Activated naive CD8-positive, alpha-beta T cell treated with anti-CD3 and anti-CD28 coated beads, Interleukin-2, amount 50 U/mL, for 24 hours (primary cell): ENCODE data around the gene PHYHD1.
A peak's percentile ranks its signal among the peaks of the same experiment; 100 is the strongest.

Source experiments
- ATAC-seq: fragments of 150-1000 bp; cut with Tn5 transposase; one replicate; pipeline ENCODE4 v1.10.0; 2021
- DNase-seq: peaks from one replicate; pipeline ENCODE4 v3.0.0; 2021
- H3K27ac Mint-ChIP-seq: one replicate; pipeline ENCODE4 v1.8.0; 2021; ENCODE audit warnings: mild to moderate bottlenecking, mixed read lengths
- H3K27me3 Mint-ChIP-seq: one replicate; pipeline ENCODE4 v1.8.0; 2021; ENCODE audit warnings: mixed read lengths
- H3K36me3 Mint-ChIP-seq: one replicate; pipeline ENCODE4 v1.8.0; 2021; ENCODE audit warnings: low read depth, mixed read lengths
- H3K4me1 Mint-ChIP-seq: one replicate; pipeline ENCODE4 v1.8.0; 2021; ENCODE audit warnings: mixed read lengths
- H3K4me3 Mint-ChIP-seq: one replicate; pipeline ENCODE4 v1.8.0; 2021; ENCODE audit warnings: mild to moderate bottlenecking, moderate library complexity, mixed read lengths
- H3K9me3 Mint-ChIP-seq: one replicate; pipeline ENCODE4 v1.8.0; 2021; ENCODE audit warnings: mixed read lengths

The PHYHD1 gene

DNA sequence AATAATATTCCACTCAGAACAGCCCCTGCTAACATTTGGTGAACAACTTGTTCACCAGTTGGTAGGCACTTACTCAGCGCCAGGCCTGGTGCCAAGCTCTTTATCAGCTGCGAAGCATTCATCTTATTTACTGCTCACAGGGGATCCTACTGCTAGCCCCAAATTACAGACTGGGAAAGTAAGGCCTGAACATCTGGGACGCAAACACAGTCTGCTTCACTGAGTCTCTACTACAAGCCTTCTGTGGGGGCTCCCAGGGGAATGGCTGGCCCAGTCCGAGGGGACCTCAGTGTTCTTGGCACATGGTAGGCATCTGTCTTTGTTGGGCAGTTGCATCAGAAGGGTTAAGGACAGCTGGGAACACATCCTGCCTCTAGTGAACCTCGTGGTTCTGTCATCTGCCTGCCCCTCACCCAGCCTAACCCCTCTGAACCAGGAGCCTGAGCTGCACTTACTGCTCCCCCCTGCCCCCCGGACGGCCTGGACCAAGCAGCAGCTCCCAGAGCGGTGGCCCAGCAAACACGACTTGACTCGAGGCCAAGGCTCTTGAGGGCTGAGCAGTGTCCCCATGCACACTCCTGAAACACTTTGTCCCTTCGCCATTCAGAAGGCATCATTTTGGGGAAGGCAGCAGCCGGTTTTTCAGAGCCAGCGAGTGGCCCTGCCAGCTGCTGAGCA is at the start of gene PHYHD1:
PHYHD1 (plus strand) TSS at position 602 of the 678 bp plus-strand sequence. CDS start 1,342 bp downstream, outside the sequence.
- Mint-ChIP-seq H3K27me3 (no peaks in the 10 kb centered on the region), H3K27ac (peak within 1 kb of the TSS; percentile 22), H3K4me3 (no peak within 1 kb of the TSS), H3K4me1 (peaks cover 13% of the 10 kb centered on the region), H3K36me3 (peaks cover 4% of the 10 kb centered on the region), H3K9me3 (no peaks in the 10 kb centered on the region)
- DNase-seq (no peak), ATAC-seq (no peak)

GRCh38 chr9:128877852-128878251 is 42.9 kb upstream of the PHYHD1 start:
- H3K27ac Mint-ChIP-seq = no peak overlapping the region
- no peaks in the 10 kb centered on the region for H3K27me3 Mint-ChIP-seq
- no peak overlapping the region for H3K4me3 Mint-ChIP-seq
- H3K36me3 Mint-ChIP-seq = no peaks in the 10 kb centered on the region
- no peaks in the 10 kb centered on the region for H3K9me3 Mint-ChIP-seq
- peaks cover 24% of the 10 kb centered on the region for H3K4me1 Mint-ChIP-seq
- ATAC-seq (no peak), DNase-seq (no peak)

GRCh38 chr9:128881884-128882676 is 38.7 kb upstream of the PHYHD1 start, which contains the start of the genes KYAT1 and LRRC8A:
Gene KYAT1, minus strand, starts transcription at chr9:128881950. Its CDS starts 36,545 bp downstream, at chr9:128845405.
Gene LRRC8A, plus strand, starts transcription at chr9:128882133. Its CDS starts 25,032 bp downstream, at chr9:128907165.
- Mint-ChIP-seq H3K4me1 (peaks cover 41% of the 10 kb centered on the region), H3K27ac (peak within 1 kb of the TSS; percentile 87), H3K9me3 (no peaks in the 10 kb centered on the region), H3K36me3 (peaks cover 5% of the 10 kb centered on the region), H3K4me3 (peak within 1 kb of the TSS; percentile 96), H3K27me3 (no peaks in the 10 kb centered on the region)
- DNase-seq (peak; percentile 99), ATAC-seq (peak; percentile 95)

- H3K4me1 Mint-ChIP-seq = peaks cover 40% of the 10 kb centered on the region
- peak overlapping the region; percentile 96 for H3K4me3 Mint-ChIP-seq
- peak overlapping the region; percentile 85 for H3K27ac Mint-ChIP-seq
- H3K27me3 Mint-ChIP-seq = no peaks in the 10 kb centered on the region
- peaks cover 7% of the 10 kb centered on the region for H3K36me3 Mint-ChIP-seq
- ATAC-seq (peak; percentile 9), DNase-seq (no peak)
- no peaks in the 10 kb centered on the region for H3K9me3 Mint-ChIP-seq
Measured at GRCh38 chr9:128882677-128883603, 37.8 kb upstream of the PHYHD1 start.

- peaks cover 36% of the 10 kb centered on the region for H3K4me1 Mint-ChIP-seq
- peaks cover 11% of the 10 kb centered on the region for H3K36me3 Mint-ChIP-seq
- H3K27ac Mint-ChIP-seq = no peak overlapping the region
- ATAC-seq (no peak), DNase-seq (no peak)
- peak overlapping the region; percentile 96 for H3K4me3 Mint-ChIP-seq
- no peaks in the 10 kb centered on the region for H3K9me3 Mint-ChIP-seq
- no peaks in the 10 kb centered on the region for H3K27me3 Mint-ChIP-seq
Measured at GRCh38 chr9:128884164-128884563, 36.6 kb upstream of the PHYHD1 start.

DNA sequence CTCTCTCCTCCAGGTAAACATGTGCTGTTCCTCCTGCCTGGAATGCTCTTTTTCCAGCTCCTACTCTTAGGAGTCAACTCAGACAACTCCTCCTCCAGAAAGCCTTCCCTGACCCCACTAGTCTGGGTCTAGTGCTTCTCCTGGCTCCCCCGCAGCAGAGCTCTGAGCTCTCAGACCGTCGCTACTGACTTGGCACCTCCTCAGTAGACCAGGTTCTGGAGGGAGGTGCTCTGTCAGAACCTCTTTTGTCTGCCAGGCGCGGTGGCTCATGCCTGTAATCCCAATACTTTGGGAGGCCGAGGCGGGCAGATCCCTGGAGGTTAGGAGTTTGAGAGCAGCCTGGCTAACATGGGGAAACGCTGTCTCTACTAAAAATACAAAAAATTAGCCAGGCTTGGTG is 35.4 kb upstream of the PHYHD1 start:
- no peaks in the 10 kb centered on the region for H3K27me3 Mint-ChIP-seq
- DNase-seq (no peak), ATAC-seq (no peak)
- no peaks in the 10 kb centered on the region for H3K9me3 Mint-ChIP-seq
- no peak overlapping the region for H3K4me3 Mint-ChIP-seq
- no peak overlapping the region for H3K27ac Mint-ChIP-seq
- peaks cover 11% of the 10 kb centered on the region for H3K36me3 Mint-ChIP-seq
- H3K4me1 Mint-ChIP-seq = peaks cover 33% of the 10 kb centered on the region

DNA sequence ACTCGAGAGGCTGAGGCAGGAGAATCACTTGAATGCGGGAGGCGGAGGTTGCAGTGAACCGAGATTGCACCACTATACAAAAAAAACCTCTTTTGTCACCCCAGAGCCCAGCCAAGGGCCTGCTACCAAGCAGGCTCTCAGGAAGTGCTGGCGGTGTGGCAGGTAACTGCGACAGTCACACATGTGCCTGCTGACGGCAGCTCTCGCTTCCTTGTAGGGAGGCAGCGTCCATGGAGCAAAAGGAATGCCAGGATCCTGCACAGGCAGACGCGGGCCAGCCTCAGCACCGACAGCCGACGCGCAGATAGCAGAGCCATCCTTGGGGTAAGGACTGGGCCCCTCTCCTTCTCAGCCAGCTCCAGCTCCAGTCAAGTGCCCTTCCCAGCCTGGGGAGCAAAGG is 35.0 kb upstream of the PHYHD1 start:
- Mint-ChIP-seq H3K9me3 (no peaks in the 10 kb centered on the region), H3K4me3 (no peak overlapping the region), H3K27ac (no peak overlapping the region), H3K4me1 (peaks cover 31% of the 10 kb centered on the region), H3K27me3 (no peaks in the 10 kb centered on the region), H3K36me3 (peaks cover 11% of the 10 kb centered on the region)
- DNase-seq = no peak
- no peak for ATAC-seq

GRCh38 chr9:128886211-128886891 is 34.4 kb upstream of the PHYHD1 start:
- Mint-ChIP-seq H3K4me1 (peaks cover 28% of the 10 kb centered on the region), H3K27ac (no peak overlapping the region), H3K27me3 (no peaks in the 10 kb centered on the region), H3K4me3 (no peak overlapping the region), H3K36me3 (peaks cover 11% of the 10 kb centered on the region), H3K9me3 (no peaks in the 10 kb centered on the region)
- DNase-seq (no peak), ATAC-seq (no peak)

DNA sequence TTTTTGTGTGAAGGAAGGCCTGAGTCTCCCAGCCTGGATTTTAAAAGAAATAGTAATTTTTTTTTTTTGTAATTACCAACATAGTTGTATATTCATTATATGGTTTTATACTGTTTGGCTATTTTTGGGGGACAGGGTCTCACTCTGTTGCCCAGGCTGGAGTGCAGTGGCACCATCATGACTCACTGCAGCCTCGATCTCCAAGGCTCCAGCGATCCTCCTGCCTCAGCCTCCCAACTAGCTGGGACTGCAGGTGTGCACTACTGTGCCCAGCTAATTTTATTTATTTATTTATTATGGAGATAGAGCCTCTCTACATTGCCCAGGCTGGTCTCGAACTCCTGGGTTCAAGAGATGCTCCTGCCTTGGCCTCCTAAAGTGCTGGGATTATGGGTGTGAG is 33.7 kb upstream of the PHYHD1 start:
- Mint-ChIP-seq H3K4me1 (peaks cover 34% of the 10 kb centered on the region), H3K4me3 (no peak overlapping the region), H3K27me3 (no peaks in the 10 kb centered on the region), H3K36me3 (peaks cover 11% of the 10 kb centered on the region), H3K27ac (no peak overlapping the region), H3K9me3 (no peaks in the 10 kb centered on the region)
- ATAC-seq (no peak), DNase-seq (no peak)

DNA sequence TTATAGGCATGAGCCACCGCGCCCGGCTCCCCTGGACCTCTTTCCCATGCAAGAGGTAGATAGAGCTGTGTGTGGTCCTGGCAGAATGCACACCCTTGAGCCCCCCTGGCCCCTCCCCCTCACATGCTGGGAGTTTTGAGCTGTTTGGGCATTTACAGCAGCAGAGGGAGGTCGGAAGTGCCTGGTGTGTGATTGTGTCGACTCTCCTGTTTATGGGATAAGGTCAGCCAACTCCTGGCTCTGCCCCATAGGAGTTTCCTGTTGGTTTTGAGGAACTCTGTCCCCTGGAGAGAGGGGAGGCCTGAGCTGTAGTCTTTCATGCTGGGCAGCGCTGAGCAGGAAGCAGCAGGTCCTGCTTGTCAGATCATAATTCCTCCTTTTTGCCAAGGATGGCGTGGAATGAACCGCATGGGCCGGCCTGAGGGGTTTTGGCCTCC is 32.9 kb upstream of the PHYHD1 start:
- no peak overlapping the region for H3K27ac Mint-ChIP-seq
- no peaks in the 10 kb centered on the region for H3K9me3 Mint-ChIP-seq
- H3K27me3 Mint-ChIP-seq = no peaks in the 10 kb centered on the region
- ATAC-seq (no peak), DNase-seq (no peak)
- no peak overlapping the region for H3K4me3 Mint-ChIP-seq
- peaks cover 11% of the 10 kb centered on the region for H3K36me3 Mint-ChIP-seq
- H3K4me1 Mint-ChIP-seq = peaks cover 39% of the 10 kb centered on the region

DNA sequence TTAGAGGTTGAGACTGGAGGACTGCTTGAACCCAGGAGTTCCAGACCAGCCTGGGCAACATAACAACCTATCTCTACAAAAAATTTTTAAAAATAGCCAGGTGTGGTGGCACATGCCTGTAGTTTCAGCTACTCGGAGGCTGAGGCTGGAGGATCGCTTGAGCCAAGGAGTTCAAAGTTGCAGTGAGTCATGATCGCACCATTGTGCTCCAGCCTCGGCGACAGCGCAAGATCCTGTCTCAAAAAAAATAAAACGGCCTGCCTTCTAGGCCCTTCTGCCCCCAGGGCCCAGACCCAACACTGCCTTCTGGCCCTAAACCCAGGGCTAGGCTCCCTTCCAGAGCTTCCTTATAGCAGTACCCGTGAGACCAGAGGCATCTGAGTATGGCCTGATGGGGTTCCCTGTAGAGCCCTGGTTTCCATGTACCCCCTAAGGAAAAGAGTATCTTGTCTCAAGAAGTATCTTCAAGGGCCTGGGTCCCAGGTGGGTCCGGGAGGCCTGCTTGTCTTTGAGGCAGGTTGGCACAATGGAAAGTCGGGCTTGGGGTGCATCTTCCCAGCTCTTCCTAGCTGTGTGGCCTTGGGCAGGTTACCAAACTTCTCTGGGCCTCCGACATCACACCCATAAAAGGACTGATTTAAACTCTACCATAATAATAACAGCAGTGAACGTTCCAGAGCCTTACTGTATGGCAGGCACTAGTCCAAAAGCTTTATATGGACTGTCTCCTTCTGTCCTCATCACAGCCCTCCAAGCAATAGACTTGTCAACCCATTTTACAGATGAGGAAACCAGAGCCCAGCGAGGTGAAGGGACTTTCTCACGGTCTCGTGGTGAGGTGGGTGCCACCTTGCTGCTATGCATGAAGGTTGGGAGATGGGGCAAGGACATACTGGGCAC is 29.2 kb upstream of the PHYHD1 start:
- peaks cover 34% of the 10 kb centered on the region for H3K4me1 Mint-ChIP-seq
- peak overlapping the region; percentile 31 for H3K27ac Mint-ChIP-seq
- H3K36me3 Mint-ChIP-seq = peaks cover 15% of the 10 kb centered on the region
- H3K27me3 Mint-ChIP-seq = no peaks in the 10 kb centered on the region
- DNase-seq = no peak
- ATAC-seq = no peak
- no peak overlapping the region for H3K4me3 Mint-ChIP-seq
- H3K9me3 Mint-ChIP-seq = no peaks in the 10 kb centered on the region

DNA sequence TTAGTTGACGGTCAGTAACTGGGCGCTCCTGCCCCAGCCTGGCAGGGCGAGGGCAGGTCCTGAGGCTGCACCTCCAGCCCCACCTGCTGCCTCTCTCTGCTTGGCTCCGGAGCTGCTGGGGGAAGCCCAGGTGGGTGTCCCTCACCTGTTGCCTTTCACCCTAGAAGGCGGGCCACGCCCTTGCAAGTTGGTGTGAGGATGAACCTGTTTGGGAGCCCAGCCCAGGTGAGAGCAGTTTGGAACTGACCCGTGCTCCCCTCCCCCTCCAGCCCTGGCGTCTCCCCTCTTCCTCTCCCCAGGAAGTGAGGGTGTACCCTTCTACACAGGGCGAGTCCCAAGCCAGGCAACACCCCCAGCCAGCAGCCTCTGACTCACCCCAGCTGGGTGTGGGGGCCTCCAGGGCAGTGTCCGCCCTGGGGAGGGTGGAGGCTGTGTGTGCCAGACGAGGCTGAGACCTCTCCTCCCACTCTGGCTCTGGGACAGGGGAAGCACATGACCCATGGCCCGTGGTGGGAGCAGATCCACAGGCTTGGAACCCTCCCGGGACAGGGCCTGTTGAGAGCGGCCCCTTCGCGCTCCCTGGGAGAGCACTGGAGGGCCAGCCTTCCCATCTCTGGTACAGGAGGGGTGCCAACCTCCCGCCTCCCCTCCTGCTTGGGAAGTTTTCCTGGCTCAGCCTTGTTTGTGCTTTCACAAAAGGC is 28.4 kb upstream of the PHYHD1 start:
- Mint-ChIP-seq H3K27me3 (no peaks in the 10 kb centered on the region), H3K4me1 (peaks cover 34% of the 10 kb centered on the region), H3K27ac (peak overlapping the region; percentile 31), H3K36me3 (peaks cover 15% of the 10 kb centered on the region), H3K9me3 (no peaks in the 10 kb centered on the region), H3K4me3 (no peak overlapping the region)
- ATAC-seq = peak; percentile 84
- DNase-seq = no peak
